Cardiac fibroblast (primary cell): ENCODE results near the gene DHX32.
A peak's percentile ranks its signal among the peaks of the same experiment; 100 is the strongest.

Experiments
- DNase-seq, 2 donors: peaks; one replicate each; pipeline versions ENCODE4 v3.0.0 to v3.0.0-alpha.2; 2010; ENCODE audit warnings: low read depth in 2 of 2
- H3K4me3 ChIP-seq, 2 donors: replicated peaks in 1 of 2; 1 replicate in 1 of 2; 2 replicates in 1 of 2; pipeline ENCODE4 v1.5.1; 2011; ENCODE audit warnings: low read depth in 2 of 2, low read length in 2 of 2, mild to moderate bottlenecking in 2 of 2, moderate library complexity in 1 of 2
- TF ChIP-seq, protein P1 (sequence below): IDR thresholded peaks from one replicate; pipeline ENCODE4 v1.5.1; 2011; ENCODE audit warnings: low read depth, mild to moderate bottlenecking, low read length, inconsistent platforms

DHX32 gene

DNA sequence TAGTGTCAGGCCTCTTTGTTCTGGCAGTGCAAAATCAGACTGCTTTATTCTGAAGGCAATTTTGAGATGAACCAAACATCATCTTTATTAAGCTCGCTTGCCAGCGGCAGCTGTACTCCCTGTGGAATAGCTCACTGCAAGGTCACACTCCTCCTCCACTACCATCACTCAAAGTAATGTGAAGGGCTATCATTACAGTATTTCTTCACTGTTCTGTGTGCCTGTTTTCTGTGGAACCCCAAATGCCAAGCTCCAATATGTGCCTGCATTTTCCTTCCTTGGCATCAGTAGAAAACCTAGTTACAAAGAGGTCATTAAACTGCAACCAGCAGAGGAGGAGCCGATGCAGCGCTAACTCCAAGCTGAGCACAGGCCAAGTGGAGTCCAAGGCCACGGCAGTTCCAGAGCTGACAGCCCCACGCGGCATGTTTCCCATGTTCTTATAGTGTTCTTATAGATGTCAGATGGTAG is 36.3 kb downstream of the DHX32 start:
- DNase-seq: no peak
- TF ChIP-seq, protein P1, sequence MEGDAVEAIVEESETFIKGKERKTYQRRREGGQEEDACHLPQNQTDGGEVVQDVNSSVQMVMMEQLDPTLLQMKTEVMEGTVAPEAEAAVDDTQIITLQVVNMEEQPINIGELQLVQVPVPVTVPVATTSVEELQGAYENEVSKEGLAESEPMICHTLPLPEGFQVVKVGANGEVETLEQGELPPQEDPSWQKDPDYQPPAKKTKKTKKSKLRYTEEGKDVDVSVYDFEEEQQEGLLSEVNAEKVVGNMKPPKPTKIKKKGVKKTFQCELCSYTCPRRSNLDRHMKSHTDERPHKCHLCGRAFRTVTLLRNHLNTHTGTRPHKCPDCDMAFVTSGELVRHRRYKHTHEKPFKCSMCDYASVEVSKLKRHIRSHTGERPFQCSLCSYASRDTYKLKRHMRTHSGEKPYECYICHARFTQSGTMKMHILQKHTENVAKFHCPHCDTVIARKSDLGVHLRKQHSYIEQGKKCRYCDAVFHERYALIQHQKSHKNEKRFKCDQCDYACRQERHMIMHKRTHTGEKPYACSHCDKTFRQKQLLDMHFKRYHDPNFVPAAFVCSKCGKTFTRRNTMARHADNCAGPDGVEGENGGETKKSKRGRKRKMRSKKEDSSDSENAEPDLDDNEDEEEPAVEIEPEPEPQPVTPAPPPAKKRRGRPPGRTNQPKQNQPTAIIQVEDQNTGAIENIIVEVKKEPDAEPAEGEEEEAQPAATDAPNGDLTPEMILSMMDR: no peak
- no peak overlapping the region for H3K4me3 ChIP-seq

DNA sequence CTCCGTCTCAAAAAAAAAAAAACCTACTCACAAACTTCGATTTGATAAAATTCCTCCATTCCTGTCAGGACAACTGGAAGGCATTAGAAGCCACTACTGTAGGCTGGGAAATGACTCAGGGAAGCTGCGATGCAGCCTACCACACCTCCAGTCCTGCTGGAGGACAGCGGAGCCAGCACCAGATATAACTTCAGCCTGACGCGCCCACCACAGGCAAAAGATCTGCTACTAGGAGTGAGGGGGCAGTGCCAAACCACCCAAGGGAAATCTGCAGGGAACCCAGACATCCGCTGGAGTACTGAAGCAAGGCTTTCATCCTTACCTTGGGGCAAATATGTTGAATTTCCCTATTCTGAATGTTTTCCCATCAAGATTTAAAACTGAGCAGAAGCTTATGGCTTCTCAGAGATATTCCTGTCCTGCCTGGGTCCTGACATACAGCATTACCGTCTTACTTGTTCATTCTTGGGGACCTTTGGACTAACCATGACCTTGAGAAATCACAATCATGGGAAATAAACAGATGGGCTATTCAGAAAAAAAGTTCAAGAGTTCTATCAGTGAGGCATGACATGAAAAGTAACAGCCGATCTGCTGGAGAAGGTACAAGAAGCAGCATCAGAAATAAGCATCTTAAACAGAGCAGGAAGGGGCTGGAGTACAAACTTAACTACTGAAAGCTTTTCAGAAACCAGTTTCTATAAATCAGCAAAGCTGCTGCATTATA is 37.3 kb downstream of the DHX32 start:
- H3K4me3 ChIP-seq: no peak overlapping the region
- TF ChIP-seq, protein P1: no peak
- no peak for DNase-seq

DNA sequence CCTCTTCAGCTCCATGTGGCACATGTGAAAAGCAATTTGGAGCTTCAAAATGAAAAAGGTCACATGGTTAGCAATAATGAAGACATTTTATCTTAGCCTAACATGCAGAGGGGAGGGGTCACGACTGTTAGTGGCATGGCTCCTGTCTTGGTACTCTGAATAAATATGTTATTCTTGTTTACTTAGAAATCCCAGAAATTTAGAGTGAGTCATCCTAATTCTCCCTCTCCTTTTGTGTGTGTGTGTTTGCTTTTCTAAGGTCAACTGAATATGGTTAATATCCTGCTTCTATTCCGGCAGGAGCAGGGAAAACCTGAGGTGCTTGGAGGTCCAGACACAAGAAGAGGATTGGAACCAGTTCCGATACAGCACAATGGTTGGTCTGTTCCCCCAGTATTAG is 40.1 kb downstream of the DHX32 start:
- peak; percentile 10 to 29 for DNase-seq
- TF ChIP-seq, protein P1: no peak
- H3K4me3 ChIP-seq: no peak overlapping the region

DNA sequence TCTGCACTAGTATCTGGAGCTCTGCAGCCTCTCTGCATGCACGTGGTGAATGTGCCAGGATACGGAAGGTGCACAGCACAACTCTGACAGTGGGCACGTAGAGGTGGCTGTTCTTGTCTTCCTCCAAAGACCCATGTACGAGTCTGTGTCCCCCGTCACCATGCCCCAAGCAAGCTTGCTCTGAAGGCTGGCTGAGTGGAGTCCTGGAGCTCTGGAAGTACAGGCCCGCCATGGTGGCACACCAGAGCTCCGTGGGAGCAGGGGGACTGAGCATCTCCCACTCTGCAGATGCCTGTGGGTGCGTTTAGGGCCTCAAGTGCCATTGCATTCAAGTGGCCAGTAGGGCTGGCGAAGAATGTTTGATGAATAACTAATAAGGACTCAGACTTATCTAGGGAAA is 40.7 kb downstream of the DHX32 start:
- DNase-seq: no peak
- no peak overlapping the region for H3K4me3 ChIP-seq
- TF ChIP-seq, protein P1: no peak

DNA sequence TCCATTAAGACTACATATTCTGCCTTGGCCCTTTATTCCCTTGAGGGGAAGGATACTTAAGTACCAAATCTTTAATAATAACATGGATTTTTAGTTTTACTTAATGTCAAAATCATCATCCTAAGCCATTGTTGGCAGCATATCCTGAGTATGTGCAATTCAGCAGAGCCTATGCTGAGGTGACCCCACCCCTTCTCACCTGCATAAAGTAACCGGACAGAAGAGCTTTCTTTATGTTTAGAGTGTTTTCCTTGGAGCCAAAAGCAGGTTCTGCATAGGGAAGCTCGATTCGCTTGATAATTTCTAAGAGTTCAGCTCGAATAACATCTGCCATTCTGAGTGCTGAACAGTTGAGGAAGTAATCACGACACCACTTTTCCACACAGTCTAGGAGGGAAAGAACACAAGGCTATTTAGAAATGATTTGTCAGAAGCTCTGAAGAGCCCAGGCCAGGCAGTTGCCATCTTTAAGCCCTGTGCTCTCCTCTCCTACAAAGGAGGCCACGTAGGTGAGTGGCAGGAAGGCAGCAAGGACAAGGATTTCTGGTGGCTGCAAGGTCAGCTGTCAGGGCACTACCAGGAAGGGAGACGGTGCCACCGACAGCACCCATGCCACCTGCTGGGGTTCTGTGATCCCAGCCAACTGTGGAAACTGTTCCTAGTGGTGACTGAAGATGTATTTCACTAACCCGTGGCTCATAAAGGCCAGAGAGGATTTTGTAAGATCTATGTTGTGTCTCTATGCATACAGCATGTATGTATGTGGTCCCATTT is 42.1 kb downstream of the DHX32 start:
- TF ChIP-seq, protein P1: no peak
- no peak overlapping the region for H3K4me3 ChIP-seq
- no peak for DNase-seq

DNA sequence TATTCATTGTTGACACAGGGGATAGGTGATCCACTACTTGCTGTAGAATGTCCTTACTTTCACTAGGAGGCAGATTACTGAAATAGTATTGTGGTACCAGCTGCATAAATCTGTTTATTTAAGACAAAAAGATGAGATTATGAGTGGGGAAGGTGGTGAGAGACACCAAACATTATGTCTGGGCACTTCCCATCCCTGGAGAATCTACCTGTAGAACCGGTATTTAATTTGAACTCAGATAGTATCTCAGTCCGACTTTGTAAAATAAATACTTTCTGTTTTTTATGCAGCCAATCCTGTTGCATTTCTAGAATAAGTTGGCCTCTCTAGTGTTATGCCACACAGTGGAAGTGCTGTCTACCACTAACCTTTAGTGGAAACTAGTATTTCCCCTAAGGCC is 44.3 kb downstream of the DHX32 start:
- H3K4me3 ChIP-seq: no peak overlapping the region
- TF ChIP-seq, protein P1: no peak
- no peak for DNase-seq
